ENCODE measurements around the gene LRRIQ3. TPM values are rescaled to one million over a fixed set of nuclear protein-coding genes. Genes with fewer than 3 reads are reported as not detected.

Gene LRRIQ3
- total and polyA plus RNA-seq, 2 donors (not counting 3 experiments of a cell fraction or from before 2014, with no cell fraction given) = 0.21 to 1.1 TPM

DNA sequence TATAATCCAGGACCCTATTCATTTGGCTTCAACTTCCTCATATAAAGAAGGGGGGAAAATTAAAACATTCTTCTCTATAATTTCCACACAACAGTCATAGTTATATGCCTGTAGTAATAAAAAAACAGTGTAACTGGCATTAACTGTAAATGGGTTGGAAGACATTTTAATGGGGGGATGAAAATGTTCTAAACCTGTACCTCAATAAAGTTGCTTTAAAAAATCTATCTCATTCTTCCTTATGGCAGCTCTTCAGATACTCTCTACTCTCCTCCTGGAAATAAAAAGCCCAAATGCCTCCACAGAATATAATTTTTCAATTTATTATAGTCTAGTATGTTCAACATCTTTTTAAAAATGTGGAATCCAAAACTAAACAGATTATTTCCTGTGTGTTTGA lies 2.6 kb downstream of the LRRIQ3 start:
- FAIRE-seq = no peak
- Histone ChIP-seq H3K27ac (ENCODE audit: insufficient read depth, low read depth, low read length) (no peak overlapping the region), H3K79me2 (ENCODE audit: control insufficient read depth, insufficient read depth, low read length) (no peaks in the 10 kb centered on the region), H3K27me3 (ENCODE audit: control insufficient read depth in 2 of 2, insufficient read depth in 2 of 2, low read length in 2 of 2) (no peaks in the 10 kb centered on the region), H3K9me1 (replicated peaks; ENCODE audit: control insufficient read depth, extremely low read depth, insufficient read depth, low read length) (no peaks in the 10 kb centered on the region), H3K4me2 (ENCODE audit: insufficient read depth, low read length) (no peak overlapping the region), H3K9ac (replicated peaks; ENCODE audit: extremely low read depth, insufficient read depth, low read length) (no peak overlapping the region), H3K4me3 (replicated peaks in 1 of 3; ENCODE audit: insufficient read depth in 1 of 3, low read depth in 1 of 3, low read length in 3 of 3) (no peak overlapping the region), H4K20me1 (replicated peaks; ENCODE audit: control insufficient read depth, extremely low read depth, insufficient read depth, low read length) (no peaks in the 10 kb centered on the region), H3K4me1 (ENCODE audit: control insufficient read depth, extremely low read depth, insufficient read depth, low read length) (peaks cover 10% of the 10 kb centered on the region), H3K36me3 (ENCODE audit: control insufficient read depth in 2 of 2, extremely low read depth in 1 of 2, insufficient read depth in 2 of 2, low read length in 2 of 2) (no peaks in the 10 kb centered on the region), H3K9me3 (replicated peaks; ENCODE audit: control insufficient read depth, insufficient read depth, low read length) (no peaks in the 10 kb centered on the region), H2AFZ (ENCODE audit: low read depth, low read length) (no peak overlapping the region)
- TF ChIP-seq EZH2 (IDR thresholded peaks at IDR 0.05; ENCODE audit: borderline replicate concordance, low read depth, low read length, severe bottlenecking) (no peak), JUN (IDR thresholded peaks at IDR 0.05; ENCODE audit: borderline replicate concordance, insufficient read depth, insufficient read length, low read depth) (no peak), POLR2AphosphoS5 (IDR thresholded peaks at IDR 0.05; ENCODE audit: insufficient read depth, low read depth, low read length) (no peak), GATA2 (IDR thresholded peaks at IDR 0.05; ENCODE audit: insufficient read depth, insufficient read length, low read depth, low read length) (no peak), FOS (IDR thresholded peaks at IDR 0.05; ENCODE audit: borderline replicate concordance, insufficient read depth, low read length) (no peak), POLR2A (IDR thresholded peaks at IDR 0.05; ENCODE audit: low read depth, low read length) (no peak), MYC (IDR thresholded peaks at IDR 0.05; ENCODE audit: low read depth, low read length) (no peak)
- TF ChIP-seq, protein P1, sequence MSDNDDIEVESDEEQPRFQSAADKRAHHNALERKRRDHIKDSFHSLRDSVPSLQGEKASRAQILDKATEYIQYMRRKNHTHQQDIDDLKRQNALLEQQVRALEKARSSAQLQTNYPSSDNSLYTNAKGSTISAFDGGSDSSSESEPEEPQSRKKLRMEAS (IDR thresholded peaks at IDR 0.05; ENCODE audit: insufficient read depth, insufficient read length) = no peak
- TF ChIP-seq, protein P2, sequence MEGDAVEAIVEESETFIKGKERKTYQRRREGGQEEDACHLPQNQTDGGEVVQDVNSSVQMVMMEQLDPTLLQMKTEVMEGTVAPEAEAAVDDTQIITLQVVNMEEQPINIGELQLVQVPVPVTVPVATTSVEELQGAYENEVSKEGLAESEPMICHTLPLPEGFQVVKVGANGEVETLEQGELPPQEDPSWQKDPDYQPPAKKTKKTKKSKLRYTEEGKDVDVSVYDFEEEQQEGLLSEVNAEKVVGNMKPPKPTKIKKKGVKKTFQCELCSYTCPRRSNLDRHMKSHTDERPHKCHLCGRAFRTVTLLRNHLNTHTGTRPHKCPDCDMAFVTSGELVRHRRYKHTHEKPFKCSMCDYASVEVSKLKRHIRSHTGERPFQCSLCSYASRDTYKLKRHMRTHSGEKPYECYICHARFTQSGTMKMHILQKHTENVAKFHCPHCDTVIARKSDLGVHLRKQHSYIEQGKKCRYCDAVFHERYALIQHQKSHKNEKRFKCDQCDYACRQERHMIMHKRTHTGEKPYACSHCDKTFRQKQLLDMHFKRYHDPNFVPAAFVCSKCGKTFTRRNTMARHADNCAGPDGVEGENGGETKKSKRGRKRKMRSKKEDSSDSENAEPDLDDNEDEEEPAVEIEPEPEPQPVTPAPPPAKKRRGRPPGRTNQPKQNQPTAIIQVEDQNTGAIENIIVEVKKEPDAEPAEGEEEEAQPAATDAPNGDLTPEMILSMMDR (IDR thresholded peaks at IDR 0.05; ENCODE audit: extremely low read depth in 1 of 2, insufficient read depth in 1 of 2, low read depth in 1 of 2, low read length in 2 of 2) = no peak
- ChIA-PET CTCF (no interaction called here), POLR2A (no interaction called here)
- no TSS peak for BruUV-seq (replicated peaks)
- dilution Hi-C loops (cut with MboI; ENCODE audit: extremely low pct_ligation_motif_present, low sequenced_read_pairs) (no loop called here), intact Hi-C loops (cut with micrococcal nuclease) (loop anchor here (10.0 kb wide), 2 partner anchors 539 to 1911 kb away; partner anchors contain the start of genes CRYZ, NEGR1 and TYW3)
- DNase-seq (ENCODE audit: low read depth, low spot score) = no peak
